HG03045 (cell line): ENCODE results near the gene MAP3K21.

Source experiments
- ATAC-seq: cut with Tn5 transposase; IDR thresholded peaks from one replicate; pipeline ENCODE4 v1.9.1; 2021; ENCODE audit warnings: mild to moderate bottlenecking, moderate library complexity; ENCODE audit not compliant: unreplicated experiment

MAP3K21 gene

DNA sequence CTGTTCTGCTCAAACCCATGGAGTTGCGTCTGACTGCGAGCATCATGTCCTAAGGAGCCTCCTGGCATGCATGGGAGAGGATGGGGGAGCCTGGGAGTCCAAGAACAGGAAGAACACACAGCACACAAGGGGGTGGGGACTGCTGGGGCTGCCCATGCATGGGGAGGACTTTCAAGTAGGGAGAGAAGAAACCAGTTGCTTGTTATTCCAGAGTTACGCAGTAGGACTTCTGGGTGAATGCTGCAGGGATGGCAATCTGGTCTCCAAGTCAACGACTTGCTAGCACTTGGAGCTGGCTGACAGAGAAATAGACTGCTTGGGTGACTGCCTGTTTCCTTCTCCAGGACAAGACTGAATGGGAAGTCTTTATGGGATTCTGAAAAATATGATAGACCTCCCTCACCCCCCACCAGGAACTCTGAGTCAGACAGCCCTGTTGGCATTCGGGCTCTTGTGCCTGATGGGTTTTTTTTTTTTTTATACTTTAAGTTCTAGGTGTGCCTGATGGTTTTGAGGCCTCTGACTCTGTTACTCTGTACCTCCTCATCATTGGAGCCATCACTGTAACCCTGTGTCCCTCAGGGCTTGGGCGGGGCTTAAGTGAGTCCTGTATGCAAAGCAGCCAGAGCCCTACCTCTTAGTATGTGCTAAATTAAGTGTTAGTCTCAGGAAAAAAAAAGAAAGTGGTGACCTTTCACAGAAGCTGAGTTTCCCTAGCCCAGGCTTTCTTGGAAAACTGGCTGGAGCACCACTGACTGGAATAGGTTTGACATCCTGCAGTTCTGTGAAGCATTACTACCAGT lies 30.3 kb downstream of the MAP3K21 start:
- no peak for ATAC-seq

DNA sequence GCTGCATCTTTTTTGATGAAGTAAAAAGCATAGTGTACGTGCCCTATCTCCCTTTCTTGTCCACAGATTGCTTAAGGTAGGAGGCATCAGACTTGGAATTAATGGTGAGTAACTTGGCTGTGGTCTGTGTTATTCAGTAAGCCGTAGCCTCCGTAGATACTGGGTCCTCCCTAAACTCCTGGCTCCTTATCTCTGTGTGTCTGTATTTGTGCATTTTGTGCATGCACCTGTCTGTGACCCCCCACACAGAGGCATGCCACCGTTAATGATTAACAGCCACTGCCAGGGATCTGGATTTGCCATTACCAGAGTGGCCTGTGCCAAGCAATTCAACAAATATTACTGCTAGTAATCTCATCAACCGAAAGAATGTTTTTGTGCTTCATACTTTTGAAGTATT lies 31.9 kb downstream of the MAP3K21 start:
- ATAC-seq = no peak

DNA sequence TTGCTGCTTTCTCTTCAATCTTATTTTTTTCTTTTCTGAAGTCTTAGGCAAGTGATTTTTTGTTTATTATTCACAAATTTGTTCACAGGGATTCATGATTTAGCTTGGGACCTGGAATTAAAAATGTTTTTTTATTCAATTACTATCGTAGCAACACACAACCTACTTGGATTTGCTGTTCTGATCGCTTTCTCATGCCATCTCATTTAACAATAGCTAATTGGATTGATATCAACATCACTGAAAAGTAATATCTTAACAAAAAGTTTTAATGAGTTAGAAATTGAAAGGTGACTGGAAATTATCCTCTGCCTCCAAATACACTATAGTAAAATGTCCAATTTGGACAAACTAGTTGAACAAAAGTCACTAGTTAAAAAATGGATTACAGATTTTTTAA lies 32.4 kb downstream of the MAP3K21 start:
- ATAC-seq = no peak

DNA sequence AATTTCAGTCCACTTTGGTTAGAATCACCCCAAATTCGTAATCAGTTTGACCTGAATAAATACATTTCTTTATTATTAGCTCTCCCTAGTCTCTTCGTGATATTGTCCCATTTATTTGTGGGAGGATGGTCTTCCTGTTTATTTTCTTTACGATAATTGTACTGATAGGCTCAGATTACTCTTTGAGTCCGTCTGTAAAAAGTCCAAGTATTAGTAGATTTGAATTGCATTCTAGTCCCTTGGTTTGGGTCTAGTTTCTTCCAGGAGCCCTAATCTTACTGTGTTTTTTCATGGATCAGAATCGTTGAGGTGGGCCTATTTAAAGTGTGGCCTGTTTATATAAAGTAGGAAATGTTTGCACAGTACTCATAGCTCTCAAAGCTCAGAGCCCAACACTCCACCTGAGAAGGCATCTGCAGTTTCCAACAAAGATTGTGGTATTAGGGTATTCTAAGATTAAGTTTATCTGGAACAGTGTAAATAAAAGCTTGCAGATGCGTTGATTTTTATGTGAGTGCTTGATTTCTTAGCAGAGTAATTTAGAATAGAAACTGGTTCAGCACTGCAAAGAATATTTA lies 33.1 kb downstream of the MAP3K21 start:
- no peak for ATAC-seq

DNA sequence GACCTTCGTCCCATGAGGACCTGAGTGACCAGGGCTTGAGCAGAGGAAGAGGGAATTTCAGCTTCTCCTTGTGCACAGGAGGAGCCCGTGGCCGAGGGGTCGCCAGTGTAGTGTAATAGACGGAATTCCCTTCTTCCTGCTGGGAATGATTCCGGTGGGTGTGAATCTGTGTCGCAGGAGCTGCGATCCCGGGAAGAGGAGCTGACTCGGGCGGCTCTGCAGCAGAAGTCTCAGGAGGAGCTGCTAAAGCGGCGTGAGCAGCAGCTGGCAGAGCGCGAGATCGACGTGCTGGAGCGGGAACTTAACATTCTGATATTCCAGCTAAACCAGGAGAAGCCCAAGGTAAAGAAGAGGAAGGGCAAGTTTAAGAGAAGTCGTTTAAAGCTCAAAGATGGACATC lies 34.4 kb downstream of the MAP3K21 start:
- ATAC-seq = no peak

DNA sequence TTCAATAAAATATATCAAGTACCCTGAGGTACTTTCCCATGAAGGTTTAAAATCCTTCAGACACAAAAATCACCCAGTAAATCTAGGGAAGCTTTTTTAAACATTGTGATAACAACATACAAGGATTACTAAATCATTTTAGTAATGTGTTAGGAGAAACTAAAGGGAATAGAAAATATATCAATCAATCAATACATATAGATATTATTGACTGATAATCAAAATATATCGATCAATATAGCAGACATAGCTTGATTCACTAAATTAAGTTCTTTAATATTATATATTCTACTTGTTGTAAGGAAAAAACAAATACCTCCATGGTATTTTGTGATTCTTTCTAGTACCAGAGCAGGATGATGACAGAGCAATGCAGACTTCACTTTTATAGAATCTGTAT lies 35.2 kb downstream of the MAP3K21 start:
- ATAC-seq = no peak

DNA sequence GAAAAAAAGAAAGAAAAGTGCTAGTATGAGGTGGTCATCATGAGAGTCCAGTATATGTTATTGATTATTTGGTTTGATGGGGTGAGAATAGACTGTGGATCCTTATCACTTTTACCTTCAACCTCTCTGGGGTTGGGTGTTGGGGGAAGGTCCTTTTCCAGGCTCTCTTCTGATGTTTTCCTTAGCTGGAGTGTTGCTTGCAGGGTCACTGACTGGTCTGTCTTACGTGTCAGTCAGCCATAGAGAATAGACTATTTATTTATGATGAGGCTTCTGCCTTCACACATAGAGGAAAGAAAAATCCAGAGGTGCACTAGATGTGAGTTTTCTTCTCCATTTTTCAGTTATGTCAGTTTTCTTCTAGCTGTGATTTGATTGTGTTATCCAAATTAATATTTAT lies 36.5 kb downstream of the MAP3K21 start:
- no peak for ATAC-seq

DNA sequence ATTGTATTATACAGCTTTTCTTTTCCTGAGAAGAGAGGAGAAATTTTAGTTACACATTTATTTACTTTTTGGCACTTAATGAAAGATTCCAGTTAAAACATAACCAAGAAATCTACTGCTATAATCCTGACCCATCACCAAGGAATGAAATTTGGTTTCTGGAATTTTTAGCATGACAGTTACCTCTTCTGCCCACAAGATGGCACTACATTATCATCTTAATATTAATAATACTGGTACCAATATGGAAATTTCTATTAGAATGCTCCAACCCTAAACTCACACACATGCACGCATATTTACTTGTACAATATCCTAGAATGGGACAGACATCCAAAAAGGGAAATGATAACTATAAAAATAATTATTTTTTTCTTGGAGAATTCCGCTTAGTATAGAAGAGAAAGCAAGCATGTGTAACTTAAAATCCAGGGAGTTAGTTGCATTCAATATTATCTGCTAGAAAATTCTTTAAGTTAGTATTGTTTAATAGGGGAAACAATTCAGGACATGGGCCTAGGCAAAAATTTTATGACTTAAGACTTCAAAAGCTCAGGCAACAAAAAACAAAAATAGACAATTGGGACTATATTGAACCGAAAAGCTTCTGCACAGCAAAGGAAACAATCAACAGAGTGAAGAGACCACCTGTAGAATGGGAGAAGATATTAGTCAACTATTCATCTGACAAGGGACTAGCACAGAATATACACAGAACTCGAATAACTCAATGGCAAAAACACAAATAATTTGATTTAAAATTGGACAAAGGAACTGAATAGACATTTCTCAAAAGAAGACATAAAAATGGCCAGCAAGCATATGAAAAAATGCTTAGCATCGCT lies 37.4 kb downstream of the MAP3K21 start:
- ATAC-seq = no peak

DNA sequence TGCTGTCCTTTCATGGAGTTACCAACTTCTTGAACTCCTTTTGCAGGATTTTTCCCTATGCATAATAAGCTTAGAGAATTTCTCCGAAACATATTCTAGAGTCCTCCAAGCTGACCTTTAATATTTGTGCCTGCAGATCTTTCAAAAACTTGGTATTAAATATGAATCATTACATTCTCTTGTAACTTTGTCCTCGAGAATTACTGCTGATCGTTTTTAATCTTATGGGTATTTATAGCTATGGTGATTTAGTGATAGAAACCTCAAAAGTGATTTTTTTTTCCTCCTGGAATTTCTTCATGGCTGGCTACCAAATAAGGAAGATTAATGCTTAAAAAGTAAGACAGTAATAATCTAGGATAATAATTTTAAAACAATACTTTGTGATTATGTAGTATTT lies 39.1 kb downstream of the MAP3K21 start:
- ATAC-seq = no peak

DNA sequence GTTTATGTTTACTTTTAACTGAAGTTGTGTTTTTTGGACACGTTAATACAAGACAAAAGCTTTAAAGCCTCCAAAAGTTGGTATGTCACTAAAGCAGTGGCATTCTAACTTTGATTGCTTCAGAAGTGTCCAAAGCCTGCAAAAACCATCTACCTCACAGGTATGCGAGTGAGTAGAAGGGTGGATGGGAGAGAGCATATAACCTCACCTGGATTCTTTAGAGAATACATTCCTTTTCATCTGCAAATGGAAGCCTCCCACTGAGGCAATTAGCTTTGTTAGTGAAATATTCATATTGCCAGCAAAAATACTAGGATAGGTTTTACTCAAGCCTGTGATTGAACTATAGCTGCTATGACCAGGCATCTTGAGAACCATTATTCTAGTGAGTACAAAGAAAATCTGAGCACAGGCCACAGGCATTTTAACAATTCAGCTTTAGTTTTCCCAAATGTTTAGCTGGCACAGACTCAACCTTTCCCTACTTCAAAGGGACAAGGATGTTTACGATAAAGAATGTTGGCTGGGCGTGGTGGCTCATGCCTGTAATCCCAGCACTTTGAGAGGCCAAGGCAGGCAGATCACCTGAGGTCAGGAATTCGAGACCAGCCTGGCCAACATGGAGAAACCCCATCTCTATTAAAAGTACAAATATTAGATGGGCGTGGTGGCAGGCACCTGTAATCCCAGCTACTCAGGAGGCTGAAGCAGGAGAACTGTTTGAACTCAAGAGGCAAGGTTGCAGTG lies 39.7 kb downstream of the MAP3K21 start:
- no peak for ATAC-seq

DNA sequence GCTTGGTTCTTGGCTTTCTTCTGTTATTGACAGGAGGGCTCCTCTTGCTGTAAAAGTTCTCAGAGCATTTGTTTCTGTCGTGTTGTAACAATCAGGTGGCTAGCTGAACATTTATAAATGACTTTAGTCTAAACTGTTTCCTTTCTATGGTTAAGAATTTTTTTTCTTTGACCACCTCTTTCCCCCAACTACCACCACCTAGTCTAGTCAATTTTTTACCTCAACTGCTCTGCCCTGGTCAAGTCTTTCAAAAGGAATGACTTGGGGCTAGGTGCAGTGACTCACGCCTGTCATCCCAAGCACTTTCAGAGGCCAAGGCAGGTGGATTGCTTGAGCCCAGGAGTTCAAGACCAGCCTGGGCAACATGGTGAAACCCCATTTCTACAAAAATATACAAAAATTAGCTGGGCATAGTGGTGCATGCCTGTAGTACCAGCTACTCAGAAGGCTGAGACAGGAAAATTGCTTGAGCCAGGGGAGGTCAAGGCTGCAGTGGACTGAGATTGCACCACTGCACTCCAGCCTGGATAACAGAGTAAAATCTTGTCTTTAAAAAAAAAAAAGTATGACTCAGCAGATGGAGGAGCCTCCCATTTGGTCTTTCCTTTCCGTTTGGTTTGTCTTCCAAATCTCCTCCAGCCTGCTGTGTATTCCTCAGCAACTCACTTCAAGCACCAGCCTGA lies 40.7 kb downstream of the MAP3K21 start:
- no peak for ATAC-seq

DNA sequence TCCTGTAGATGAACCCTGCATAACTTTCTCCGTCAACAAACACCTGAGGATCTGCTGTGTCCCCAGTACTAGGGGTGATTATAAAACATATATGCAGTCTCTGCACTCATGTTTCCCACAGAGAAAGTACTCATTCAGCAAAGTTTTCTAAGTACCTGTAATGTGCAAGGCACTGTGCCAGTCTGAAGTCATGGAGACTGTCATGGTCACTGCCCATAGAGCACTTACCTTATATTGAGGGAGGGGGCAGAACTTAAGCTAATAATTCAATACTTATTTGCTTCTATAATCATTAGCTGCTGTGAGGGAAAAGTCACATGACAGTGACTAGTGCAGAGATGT lies 41.2 kb downstream of the MAP3K21 start:
- no peak for ATAC-seq

DNA sequence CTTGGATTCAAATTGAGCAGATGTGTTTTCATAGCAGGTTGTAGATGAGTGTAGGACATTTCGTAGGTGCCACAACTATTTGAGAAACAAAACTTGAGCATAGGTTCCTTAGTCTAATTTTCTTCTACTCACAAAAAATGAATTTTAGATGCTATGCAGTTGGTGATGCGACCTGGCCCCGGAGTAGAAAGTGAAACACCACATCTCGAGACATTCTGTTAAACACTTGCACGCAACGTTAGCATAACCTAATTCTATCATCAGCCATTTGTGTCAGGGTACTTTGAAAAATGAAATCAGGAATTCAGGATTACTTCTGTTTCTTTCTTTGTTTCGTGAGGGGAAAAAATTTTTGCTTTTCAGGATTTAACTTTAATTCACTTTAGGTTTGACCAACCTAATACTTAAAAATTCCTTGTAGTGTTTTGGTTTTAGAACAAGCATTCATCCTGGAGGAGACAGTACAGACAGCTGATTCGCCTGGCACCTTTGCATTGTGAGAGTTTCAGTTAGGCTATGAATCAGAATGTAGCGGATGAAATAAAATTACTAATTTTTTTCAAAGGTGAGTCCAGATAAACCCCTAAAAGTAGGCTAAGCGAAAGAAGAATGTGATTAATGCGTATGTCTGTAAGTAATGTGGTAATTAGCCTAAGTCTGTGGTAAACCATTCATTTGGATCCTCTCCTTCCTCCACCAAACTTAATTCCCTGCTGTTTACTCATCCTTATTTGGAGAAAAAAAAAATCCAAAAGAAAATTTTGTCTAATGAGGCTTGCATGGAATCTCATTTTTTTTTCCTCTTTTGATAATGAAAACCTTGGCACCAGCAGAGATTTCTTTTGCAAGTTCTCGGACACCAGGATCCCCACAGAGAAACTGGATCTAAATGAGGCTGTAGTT lies 44.9 kb downstream of the MAP3K21 start:
- no peak for ATAC-seq

DNA sequence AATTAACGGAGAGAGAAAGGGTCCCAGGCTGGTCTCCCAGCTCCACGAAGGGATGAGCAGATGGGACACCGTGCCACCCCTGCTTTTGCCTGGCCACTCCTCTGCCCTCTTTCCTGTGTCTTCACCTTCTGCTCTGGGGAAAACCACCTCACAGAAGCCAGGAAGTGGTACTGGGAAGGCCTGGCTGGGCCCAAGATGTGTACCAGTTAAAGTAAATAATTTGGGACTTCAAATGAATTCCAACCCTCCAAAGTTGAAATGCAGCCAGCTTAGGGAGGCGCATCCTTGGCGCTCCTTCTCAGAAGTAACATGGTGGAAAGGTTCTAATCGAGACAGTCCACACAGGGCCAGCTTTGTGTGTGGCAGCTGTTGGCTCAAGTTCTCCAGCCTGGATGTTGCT lies 45.7 kb downstream of the MAP3K21 start:
- ATAC-seq = no peak

DNA sequence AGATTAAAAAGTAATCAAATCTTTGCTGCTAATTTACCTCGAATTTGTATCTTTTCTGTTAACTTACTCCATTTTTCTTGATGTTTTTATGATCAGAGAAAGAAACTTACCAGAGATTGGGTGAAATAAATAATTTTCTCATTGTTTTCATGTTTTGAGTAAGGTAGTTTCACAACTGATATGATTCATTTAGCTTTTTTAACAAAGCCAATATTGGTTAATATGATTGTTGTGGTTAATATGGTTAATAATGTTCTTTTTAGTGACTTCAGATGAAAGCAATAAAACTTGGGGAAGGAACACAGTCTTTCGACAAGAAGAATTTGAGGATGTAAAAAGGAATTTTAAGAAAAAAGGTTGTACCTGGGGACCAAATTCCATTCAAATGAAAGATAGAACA lies 48.1 kb downstream of the MAP3K21 start:
- no peak for ATAC-seq

DNA sequence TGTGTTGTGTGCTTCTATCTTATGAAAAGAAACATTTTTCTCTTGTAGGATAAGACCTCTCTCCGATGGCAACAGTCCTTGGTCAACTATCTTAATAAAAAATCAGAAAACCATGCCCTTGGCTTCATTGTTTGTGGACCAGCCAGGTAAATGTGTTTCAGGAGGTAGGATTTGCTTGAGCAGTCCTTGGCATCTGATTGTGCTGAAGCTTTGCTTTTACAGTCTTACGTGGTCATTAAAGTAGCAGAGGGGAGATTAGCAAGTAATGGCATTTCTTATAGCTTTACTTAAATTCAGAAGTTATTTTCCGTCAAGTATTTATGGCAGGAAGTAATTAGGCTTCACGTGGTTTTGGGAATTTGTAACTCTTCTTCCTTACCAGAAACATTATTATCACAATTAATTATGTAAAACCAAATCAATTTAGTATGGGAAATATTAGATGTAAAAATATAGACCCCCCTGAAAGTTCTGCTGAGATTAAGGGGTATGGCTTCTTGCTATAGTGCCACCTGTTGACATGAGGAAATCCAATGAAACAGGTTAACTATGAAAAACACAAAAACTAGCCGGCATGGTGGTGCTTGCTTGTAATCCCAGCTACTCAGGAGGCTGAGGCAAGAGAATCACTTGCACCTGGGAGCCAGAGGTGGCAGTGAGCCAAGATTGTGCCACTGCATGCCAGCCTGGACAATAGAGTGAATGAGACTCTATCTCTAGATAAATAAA lies 49.0 kb downstream of the MAP3K21 start:
- ATAC-seq = no peak

DNA sequence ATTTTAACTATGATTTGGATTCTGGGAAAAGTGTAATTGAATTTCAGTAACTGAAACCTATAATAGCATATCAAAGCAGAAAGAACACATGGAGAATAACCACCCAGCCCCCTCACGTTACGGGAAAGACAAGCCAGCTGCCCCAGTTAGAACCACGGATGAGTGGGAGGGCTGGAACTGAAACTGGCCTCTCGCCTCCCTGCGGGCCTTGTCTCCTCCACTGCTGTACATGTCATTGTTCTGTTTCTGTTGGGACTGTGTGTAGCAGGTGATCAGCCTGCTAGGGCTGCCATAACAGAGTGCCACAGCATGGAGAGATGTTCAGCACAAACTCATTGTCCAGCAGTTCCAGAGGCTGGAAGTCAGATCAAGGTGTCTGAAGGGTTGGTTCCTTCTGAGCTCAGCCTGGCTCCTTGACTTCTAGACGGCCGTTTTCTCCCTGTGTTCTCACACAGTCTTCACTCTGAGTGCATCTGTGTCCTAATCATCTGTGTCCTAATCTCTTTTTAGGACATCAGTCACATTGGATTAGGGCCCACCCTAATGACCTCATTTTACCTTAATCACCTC lies 52.4 kb downstream of the MAP3K21 start:
- peak; percentile 91 for ATAC-seq

DNA sequence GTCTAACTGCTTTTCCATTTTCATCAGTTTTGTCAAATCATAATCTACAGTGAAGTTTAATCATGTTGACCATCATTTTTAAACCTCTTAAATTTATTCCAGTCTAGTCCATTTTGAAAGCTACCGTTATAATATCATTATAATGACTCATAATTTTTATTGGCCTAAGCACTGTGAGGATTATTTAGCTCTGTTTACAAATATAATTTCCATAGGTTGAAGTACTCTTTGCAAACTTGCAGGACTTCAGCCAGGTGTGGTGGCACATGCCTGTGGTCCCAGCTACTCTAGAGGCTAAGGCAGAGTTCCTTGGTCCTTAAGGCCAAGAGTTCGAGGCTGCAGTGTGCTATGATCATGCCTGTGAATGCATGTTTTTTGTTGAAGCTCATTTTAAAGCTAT lies 54.3 kb downstream of the MAP3K21 start:
- ATAC-seq = no peak

DNA sequence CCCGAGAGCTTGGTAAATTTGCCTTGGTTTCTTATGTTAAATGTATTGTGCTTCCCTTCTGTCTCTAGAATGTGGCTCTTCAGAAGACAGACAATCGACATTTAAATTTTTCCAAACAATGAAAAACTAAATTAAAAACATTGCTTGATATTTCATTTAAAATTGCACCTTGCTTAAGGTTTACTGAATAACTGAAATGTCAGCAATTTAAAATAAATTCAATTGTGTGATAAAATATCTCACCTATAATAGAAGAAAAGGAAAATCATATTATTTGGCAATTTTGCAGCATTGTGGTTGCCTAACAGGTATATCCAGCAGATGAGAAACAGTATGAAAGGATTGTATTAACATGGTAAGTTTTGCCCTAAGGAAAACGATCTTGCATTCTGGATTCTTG lies 56.5 kb downstream of the MAP3K21 start:
- ATAC-seq = no peak
